HFFc6 (cell line): ENCODE measurements around the gene FARS2. TPM values are rescaled to one million over a fixed set of nuclear protein-coding genes. Genes with fewer than 3 reads are reported as not detected.
A peak's percentile ranks its signal among the peaks of the same experiment; 100 is the strongest.

Experiments used
- DNase-seq: peaks from one replicate; pipeline ENCODE4 v3.0.0-alpha.2; 2018
- H3K27ac Mint-ChIP-seq: 2 replicates; pipeline ENCODE4 v1.8.0; 2020; ENCODE audit warnings: mild to moderate bottlenecking, mixed read lengths
- H3K27me3 Mint-ChIP-seq: 2 replicates; pipeline ENCODE4 v1.8.0; 2021; ENCODE audit warnings: mild to moderate bottlenecking, moderate library complexity, mixed read lengths; ENCODE audit not compliant: insufficient read depth
- H3K36me3 Mint-ChIP-seq: 2 replicates; pipeline ENCODE4 v1.8.0; 2021; ENCODE audit warnings: low read depth, mixed read lengths
- H3K4me1 Mint-ChIP-seq: 2 replicates; pipeline ENCODE4 v1.8.0; 2020; ENCODE audit warnings: low read depth, mixed read lengths
- H3K4me3 Mint-ChIP-seq: 2 replicates; pipeline ENCODE4 v1.8.0; 2020; ENCODE audit warnings: mild to moderate bottlenecking, moderate library complexity, mixed read lengths
- H3K9me3 Mint-ChIP-seq: 2 replicates; pipeline ENCODE4 v1.8.0; 2020; ENCODE audit warnings: mild to moderate bottlenecking, mixed read lengths
- total RNA-seq, 6 experiments: library from RNA; stranded (reverse); fragmentation: NEBNext Ultra II Directional; extraction: Animal tissue kit (Norgen Biotek cat#: 25700); gene quantifications; 2 replicates in 1 of 6; 3 replicates in 5 of 6; pipeline ENCODE4 v1.2.3, GENCODE V29; 2021
- TF ChIP-seq, protein P1 (sequence below): fragments of 200-600 bp; sonication (generic); IDR thresholded peaks from 2 replicates; pipeline ENCODE4 v1.5.0; 2021; ENCODE audit warnings: antibody characterized with exemption, mild to moderate bottlenecking

FARS2 gene
- total RNA-seq, 6 experiments from 2014 or later: 11.5 to 16.4 (median 13.1) TPM

DNA sequence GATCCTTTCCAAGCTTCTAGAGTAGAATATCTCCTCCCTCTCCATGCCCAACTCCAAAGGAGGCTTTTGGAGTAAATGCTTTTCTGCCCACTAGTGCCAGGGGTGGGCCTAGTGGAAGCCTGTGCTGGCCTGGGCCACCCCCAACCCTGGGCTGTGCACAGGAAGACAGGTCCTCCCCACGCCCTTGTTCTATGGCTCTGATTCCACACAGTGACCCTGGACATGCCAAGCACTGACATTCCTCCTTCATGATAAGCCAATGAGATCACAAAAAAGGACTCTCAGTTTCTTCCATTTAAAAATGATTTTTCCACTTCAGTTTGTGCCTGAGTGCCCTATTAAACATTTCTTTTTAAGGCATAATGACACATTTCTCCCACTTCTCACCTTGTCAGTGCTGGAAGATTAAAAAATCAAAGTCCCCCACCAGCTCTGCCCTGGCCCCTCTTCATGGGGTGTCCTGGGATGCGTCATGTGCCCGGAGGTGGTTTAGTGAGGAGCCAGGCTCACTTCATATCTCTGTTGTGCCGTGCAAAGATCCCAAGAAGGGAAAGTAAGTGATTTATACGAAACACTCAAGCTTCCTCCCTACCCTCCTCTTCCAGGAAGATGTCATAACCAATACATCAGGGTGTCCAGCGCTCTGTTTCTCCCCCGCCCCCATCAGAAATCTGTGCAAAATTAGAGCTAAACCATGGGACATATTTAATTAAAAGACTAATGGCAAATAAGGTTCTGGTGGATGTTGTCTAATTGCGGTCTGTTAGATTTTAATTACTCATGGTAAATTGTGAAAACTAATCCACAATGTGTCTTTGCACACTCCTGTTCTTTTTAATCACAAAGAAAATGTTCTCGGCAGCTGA, 490.4 kb downstream of the FARS2 start:
- peak; percentile 22 for DNase-seq
- Mint-ChIP-seq H3K4me3 (peak overlapping the region; percentile 77), H3K27ac (peak overlapping the region; percentile 94)

DNA sequence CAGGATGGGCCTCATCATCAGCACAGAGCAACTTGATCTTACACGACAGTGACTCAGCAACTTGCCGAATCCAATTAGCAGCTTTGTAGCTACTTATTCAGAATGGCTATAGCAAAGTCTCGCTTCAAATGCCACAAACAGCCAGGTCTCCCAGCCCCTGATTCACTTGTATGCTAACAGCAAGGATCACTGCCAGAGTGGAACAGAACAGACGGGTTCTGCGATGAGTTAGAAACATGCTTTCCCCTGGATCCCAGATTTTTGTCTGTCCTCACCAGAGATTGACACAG, 491.0 kb downstream of the FARS2 start:
- Mint-ChIP-seq H3K27ac (peak overlapping the region; percentile 94), H3K4me3 (peak overlapping the region; percentile 77)
- peak; percentile 74 for DNase-seq

More for the DNA sequence above, 490.4 kb downstream of the FARS2 start:
- TF ChIP-seq, protein P1, sequence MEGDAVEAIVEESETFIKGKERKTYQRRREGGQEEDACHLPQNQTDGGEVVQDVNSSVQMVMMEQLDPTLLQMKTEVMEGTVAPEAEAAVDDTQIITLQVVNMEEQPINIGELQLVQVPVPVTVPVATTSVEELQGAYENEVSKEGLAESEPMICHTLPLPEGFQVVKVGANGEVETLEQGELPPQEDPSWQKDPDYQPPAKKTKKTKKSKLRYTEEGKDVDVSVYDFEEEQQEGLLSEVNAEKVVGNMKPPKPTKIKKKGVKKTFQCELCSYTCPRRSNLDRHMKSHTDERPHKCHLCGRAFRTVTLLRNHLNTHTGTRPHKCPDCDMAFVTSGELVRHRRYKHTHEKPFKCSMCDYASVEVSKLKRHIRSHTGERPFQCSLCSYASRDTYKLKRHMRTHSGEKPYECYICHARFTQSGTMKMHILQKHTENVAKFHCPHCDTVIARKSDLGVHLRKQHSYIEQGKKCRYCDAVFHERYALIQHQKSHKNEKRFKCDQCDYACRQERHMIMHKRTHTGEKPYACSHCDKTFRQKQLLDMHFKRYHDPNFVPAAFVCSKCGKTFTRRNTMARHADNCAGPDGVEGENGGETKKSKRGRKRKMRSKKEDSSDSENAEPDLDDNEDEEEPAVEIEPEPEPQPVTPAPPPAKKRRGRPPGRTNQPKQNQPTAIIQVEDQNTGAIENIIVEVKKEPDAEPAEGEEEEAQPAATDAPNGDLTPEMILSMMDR: no peak
- Mint-ChIP-seq H3K9me3 (peaks cover 22% of the 10 kb centered on the region), H3K27me3 (peaks cover 4% of the 10 kb centered on the region), H3K36me3 (peaks cover 34% of the 10 kb centered on the region), H3K4me1 (peaks cover 41% of the 10 kb centered on the region)

DNA sequence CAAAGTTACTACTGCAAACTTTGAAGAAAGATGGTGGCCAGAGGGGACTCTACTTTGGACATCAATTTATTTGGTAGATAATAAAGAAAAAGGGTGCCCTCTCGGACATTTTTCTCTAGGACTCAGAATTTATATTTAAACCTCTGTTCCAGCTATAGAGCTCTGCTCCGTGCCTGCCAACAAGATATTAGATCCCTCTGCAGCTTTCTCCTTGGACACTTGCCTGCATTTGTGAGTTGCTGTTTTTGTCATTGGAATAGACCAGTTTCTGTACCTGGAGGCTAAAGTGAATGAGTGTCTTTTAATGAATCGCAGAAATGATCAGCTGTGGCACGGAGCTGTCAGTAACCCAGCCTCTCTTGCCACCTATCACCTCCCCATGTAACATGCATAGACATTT, 491.9 kb downstream of the FARS2 start:
- Mint-ChIP-seq H3K27ac (no peak overlapping the region), H3K4me1 (peaks cover 39% of the 10 kb centered on the region), H3K36me3 (peaks cover 34% of the 10 kb centered on the region), H3K4me3 (no peak overlapping the region), H3K27me3 (peaks cover 2% of the 10 kb centered on the region), H3K9me3 (peaks cover 22% of the 10 kb centered on the region)
- TF ChIP-seq, protein P1: no peak
- DNase-seq: no peak

More for the DNA sequence above, 491.0 kb downstream of the FARS2 start:
- peaks cover 4% of the 10 kb centered on the region for H3K27me3 Mint-ChIP-seq
- peaks cover 39% of the 10 kb centered on the region for H3K4me1 Mint-ChIP-seq
- peaks cover 22% of the 10 kb centered on the region for H3K9me3 Mint-ChIP-seq
- TF ChIP-seq, protein P1: no peak
- H3K36me3 Mint-ChIP-seq: peaks cover 34% of the 10 kb centered on the region

DNA sequence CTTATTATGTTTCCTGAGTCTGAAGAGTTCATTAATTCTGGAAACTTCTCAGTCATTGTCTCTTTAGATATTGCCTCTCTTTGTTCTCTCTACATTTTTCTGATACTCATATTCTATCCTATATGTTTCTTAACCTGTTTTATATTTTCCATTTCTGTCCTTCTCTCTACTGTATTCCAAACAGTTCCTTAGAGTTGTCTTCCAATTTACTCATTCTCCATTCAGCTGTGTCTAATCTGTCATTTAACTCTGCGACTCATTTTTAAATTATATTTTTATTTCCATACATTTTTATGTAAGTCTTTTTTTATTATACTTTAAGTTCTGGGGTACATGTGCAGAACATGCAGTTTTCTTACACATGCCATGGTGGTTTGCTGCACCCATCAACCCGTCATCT, 493.6 kb downstream of the FARS2 start:
- Mint-ChIP-seq H3K36me3 (peaks cover 34% of the 10 kb centered on the region), H3K4me3 (no peak overlapping the region), H3K27me3 (no peaks in the 10 kb centered on the region; the same call in none of the 2 replicates), H3K9me3 (peaks cover 22% of the 10 kb centered on the region), H3K4me1 (peaks cover 29% of the 10 kb centered on the region), H3K27ac (no peak overlapping the region)
- DNase-seq: no peak
- TF ChIP-seq, protein P1: no peak

DNA sequence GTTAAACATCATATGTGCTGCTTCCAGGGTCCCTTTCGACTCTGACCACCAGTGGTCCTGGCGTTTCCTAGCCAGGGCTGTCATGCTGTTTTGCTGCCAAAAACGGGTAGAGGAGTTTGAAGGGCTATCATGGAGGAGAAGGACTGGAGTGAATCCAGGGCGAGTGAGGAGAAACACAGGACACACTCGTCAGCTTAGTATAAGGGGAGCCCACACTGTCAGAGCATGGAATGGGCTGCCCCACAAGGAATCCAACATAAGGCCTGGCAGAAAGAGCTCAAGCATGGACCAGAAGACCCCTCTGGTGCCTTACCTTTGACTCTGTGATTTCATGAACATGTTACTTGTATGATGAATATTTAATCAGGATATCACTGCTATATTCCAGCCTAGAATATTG, 498.3 kb downstream of the FARS2 start:
- TF ChIP-seq, protein P1: no peak
- H3K4me3 Mint-ChIP-seq: no peak overlapping the region
- H3K36me3 Mint-ChIP-seq: peaks cover 20% of the 10 kb centered on the region
- H3K27me3 Mint-ChIP-seq: no peaks in the 10 kb centered on the region; the same call in 1 of the 2 replicates
- DNase-seq: no peak
- peaks cover 14% of the 10 kb centered on the region for H3K4me1 Mint-ChIP-seq
- H3K9me3 Mint-ChIP-seq: peaks cover 12% of the 10 kb centered on the region
- H3K27ac Mint-ChIP-seq: no peak overlapping the region
